GM12878 (cell line): ENCODE data around the gene DUOX1. TPM values are rescaled to one million over a fixed set of nuclear protein-coding genes. Genes with fewer than 3 reads are reported as not detected.

Experiments
- BCL11A ChIP-seq: IDR thresholded peaks from 2 replicates; pipeline ENCODE4 v1.6.1; 2011; ENCODE audit warnings: low read depth, low read length
- EP300 ChIP-seq, 2 experiments: fragments of 150-350 bp in 1 of 2; IDR thresholded peaks; 2 replicates each; pipeline ENCODE4 v1.6.1; 2011 to 2012; ENCODE audit warnings: low read depth in 2 of 2, low read length in 2 of 2, borderline replicate concordance in 1 of 2, improper control_type of control experiment in 1 of 2, inconsistent platforms in 1 of 2; ENCODE audit not compliant: control insufficient read depth in 1 of 2
- SUPT20H ChIP-seq: IDR thresholded peaks from 2 replicates; pipeline ENCODE4 v1.6.1; 2011; ENCODE audit warnings: low read depth, mild to moderate bottlenecking, low read length, moderate library complexity, borderline replicate concordance; ENCODE audit not compliant: control insufficient read depth
- TAF1 ChIP-seq: IDR thresholded peaks from 2 replicates; pipeline ENCODE4 v1.6.1; 2011; ENCODE audit warnings: mild to moderate bottlenecking, low read depth, low read length, borderline replicate concordance
- TCF12 ChIP-seq: IDR thresholded peaks from 2 replicates; pipeline ENCODE4 v1.6.1; 2011; ENCODE audit warnings: low read depth, mild to moderate bottlenecking, low read length
- ZBTB11 ChIP-seq: fragments of 450-650 bp; formaldehyde crosslinking; IDR thresholded peaks from 2 replicates; pipeline ENCODE4 v1.5.0; 2022; ENCODE audit warnings: mild to moderate bottlenecking, missing genetic modification characterization
- polyA plus RNA-seq, 11 experiments: library from polyadenylated mRNA; depleted of rRNA in 4 of 11; unstranded in 6 of 11; stranded (reverse) in 5 of 11; fragments of >200 nt; fragmentation: Nextera tagmentation in 4 of 11; fragmentation: Illumina TruSeq in 1 of 11; extraction: Ambion mirVana in 4 of 11; extraction: Trizol in 1 of 11; gene quantifications; 1 replicate in 1 of 11; 2 replicates in 10 of 11; pipeline versions ENCODE4 v1.2.1 to v1.2.3, GENCODE V29; 2011 to 2016; ENCODE audit warnings: inconsistent platforms in 2 of 11, missing spikeins in 2 of 11, low read depth in 1 of 11
- total RNA-seq, 4 experiments: library from RNA; depleted of rRNA in 3 of 4; stranded (reverse); fragments of >200 nt in 3 of 4; fragmentation: Illumina TruSeq in 1 of 4; extraction: Trizol in 1 of 4; gene quantifications; 2 replicates each; pipeline versions ENCODE4 v1.2.1 to v1.2.3, GENCODE V29; 2013 to 2021
- TF ChIP-seq, protein P1 (sequence below): fragments of 450-650 bp; formaldehyde crosslinking; IDR thresholded peaks from 2 replicates; pipeline ENCODE4 v1.4.0; 2022; ENCODE audit warnings: mild to moderate bottlenecking, moderate library complexity
- TF ChIP-seq, protein P2 (sequence below): fragments of 450-650 bp; IDR thresholded peaks from 2 replicates; pipeline ENCODE4 v1.6.1; 2017; ENCODE audit warnings: mild to moderate bottlenecking

DUOX1 gene
- total and polyA plus RNA-seq, 10 of the 15 experiments (the other 5 are each of a cell fraction or from before 2014, with no cell fraction given): 0.02 to 2.1 (median 0.26) TPM; not detected in 3

DNA sequence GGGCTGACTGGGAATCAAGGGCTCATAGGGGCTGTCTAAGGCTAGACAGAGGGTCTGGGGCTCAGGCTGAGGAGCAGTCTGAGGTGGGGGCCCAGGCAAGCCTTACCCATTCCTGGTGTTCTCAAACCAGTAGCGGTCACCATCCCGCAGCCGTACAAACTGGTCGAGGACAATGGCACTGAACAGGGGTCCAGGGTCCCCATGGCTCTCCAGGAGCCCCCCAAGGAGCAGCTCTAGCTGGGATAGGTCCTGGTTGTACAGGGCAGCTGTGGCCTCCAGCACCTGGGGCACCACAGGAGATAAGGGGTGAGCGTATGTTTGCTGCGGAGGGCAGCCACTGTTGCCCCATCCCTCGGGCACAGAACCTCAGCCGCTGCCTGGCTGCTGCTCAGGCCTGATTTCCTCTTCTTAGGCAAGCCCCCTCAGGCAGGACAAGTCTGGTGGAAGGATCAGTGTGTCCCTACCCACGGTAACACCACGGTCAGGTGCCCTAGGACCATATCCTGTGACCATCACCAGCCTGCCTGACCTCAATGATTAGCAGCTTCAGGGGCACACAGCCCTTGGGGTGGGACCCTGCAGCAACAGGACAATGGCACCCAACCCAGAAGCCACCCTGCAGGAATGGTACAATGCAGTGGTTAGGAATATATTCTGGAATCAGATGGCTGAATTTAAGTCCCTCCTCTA lies 21.7 kb upstream of the DUOX1 start (continued):
- TF ChIP-seq, protein P1, sequence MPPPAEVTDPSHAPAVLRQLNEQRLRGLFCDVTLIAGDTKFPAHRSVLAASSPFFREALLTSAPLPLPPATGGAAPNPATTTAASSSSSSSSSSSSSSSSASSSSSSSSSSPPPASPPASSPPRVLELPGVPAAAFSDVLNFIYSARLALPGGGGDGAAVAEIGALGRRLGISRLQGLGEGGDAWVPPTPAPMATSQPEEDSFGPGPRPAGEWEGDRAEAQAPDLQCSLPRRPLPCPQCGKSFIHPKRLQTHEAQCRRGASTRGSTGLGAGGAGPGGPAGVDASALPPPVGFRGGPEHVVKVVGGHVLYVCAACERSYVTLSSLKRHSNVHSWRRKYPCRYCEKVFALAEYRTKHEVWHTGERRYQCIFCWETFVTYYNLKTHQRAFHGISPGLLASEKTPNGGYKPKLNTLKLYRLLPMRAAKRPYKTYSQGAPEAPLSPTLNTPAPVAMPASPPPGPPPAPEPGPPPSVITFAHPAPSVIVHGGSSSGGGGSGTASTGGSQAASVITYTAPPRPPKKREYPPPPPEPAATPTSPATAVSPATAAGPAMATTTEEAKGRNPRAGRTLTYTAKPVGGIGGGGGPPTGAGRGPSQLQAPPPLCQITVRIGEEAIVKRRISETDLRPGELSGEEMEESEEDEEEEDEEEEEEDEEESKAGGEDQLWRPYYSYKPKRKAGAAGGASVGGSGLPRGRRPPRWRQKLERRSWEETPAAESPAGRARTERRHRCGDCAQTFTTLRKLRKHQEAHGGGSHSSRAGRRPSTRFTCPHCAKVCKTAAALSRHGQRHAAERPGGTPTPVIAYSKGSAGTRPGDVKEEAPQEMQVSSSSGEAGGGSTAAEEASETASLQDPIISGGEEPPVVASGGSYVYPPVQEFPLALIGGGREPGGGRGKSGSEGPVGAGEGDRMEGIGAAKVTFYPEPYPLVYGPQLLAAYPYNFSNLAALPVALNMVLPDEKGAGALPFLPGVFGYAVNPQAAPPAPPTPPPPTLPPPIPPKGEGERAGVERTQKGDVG: no peak
- no peak for TF ChIP-seq ZBTB11 (CRISPR knock-in tag)
- TF ChIP-seq SUPT20H: no peak
- no peak for TF ChIP-seq TAF1
- TF ChIP-seq TCF12: no peak
- TF ChIP-seq, protein P2, sequence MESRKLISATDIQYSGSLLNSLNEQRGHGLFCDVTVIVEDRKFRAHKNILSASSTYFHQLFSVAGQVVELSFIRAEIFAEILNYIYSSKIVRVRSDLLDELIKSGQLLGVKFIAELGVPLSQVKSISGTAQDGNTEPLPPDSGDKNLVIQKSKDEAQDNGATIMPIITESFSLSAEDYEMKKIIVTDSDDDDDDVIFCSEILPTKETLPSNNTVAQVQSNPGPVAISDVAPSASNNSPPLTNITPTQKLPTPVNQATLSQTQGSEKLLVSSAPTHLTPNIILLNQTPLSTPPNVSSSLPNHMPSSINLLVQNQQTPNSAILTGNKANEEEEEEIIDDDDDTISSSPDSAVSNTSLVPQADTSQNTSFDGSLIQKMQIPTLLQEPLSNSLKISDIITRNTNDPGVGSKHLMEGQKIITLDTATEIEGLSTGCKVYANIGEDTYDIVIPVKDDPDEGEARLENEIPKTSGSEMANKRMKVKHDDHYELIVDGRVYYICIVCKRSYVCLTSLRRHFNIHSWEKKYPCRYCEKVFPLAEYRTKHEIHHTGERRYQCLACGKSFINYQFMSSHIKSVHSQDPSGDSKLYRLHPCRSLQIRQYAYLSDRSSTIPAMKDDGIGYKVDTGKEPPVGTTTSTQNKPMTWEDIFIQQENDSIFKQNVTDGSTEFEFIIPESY: no peak
- no peak for TF ChIP-seq BCL11A
- TF ChIP-seq EP300 (IDR thresholded peaks at IDR 0.05; ENCODE audit: borderline replicate concordance in 1 of 2, control insufficient read depth in 1 of 2, low read depth in 2 of 2, low read length in 2 of 2): no peak
- TF ChIP-seq, all 136 proteins: peak for 0
